H1 (cell line): Measurements from ENCODE around the gene LSM3. TPM values are rescaled to one million over a fixed set of nuclear protein-coding genes. Genes with fewer than 3 reads are reported as not detected.

ENCODE experiments used
- CTCF ChIA-PET: fragments of 300-600 bp; sonication (Branson Sonifier 250); formaldehyde crosslinking; loops from one replicate; lab custom pipeline; 2021; ENCODE audit not compliant: partially characterized antibody; lab: Charles Lee
- POLR2A ChIA-PET: fragments of 300-600 bp; sonication (Branson Sonifier 250); formaldehyde crosslinking; loops from one replicate; lab custom pipeline; 2021; ENCODE audit warnings: inconsistent platforms; ENCODE audit not compliant: partially characterized antibody; lab: Charles Lee
- DNase-seq, 2 experiments: peaks; one replicate each; pipeline versions ENCODE4 v3.0.0 to v3.0.0-alpha.2; 2010 to 2022; ENCODE audit warnings: low spot score in 2 of 2, low read depth in 1 of 2, mixed read lengths in 1 of 2
- FAIRE-seq: peaks from 2 replicates; lab custom pipeline; 2011; peaks lifted over from hg19 to GRCh38; lab: Jason Lieb, UNC
- H2AFZ ChIP-seq: 2 replicates; pipeline ENCODE4 v1.8.1; 2012; ENCODE audit warnings: low read length, inconsistent platforms
- H2AK5ac ChIP-seq: 2 replicates; pipeline ENCODE4 v1.6.1; 2013; ENCODE audit warnings: low read depth, low read length
- H2BK120ac ChIP-seq: replicated peaks from 2 replicates; pipeline ENCODE3; 2013; ENCODE audit warnings: low read depth, low read length, inconsistent platforms
- H2BK12ac ChIP-seq: 2 replicates; pipeline ENCODE4 v1.6.1; 2013; ENCODE audit warnings: low read depth, low read length
- H2BK15ac ChIP-seq: 2 replicates; pipeline ENCODE4 v1.6.1; 2013; ENCODE audit warnings: low read length
- H2BK20ac ChIP-seq: 2 replicates; pipeline ENCODE4 v1.6.1; 2013; ENCODE audit warnings: low read length
- H2BK5ac ChIP-seq: 2 replicates; pipeline ENCODE4 v1.6.1; 2013; ENCODE audit warnings: low read depth, low read length
- H3K14ac ChIP-seq: 2 replicates; pipeline ENCODE4 v1.6.1; 2013; ENCODE audit warnings: inconsistent platforms; ENCODE audit not compliant: insufficient read length
- H3K18ac ChIP-seq: 2 replicates; pipeline ENCODE4 v1.6.1; 2013; ENCODE audit warnings: low read length; ENCODE audit errors: extremely low read depth
- H3K23ac ChIP-seq: 2 replicates; pipeline ENCODE4 v1.6.1; 2013; ENCODE audit warnings: inconsistent platforms; ENCODE audit not compliant: insufficient read length
- H3K23me2 ChIP-seq: 2 replicates; pipeline ENCODE4 v1.6.1; 2013; ENCODE audit warnings: low read depth, low read length
- H3K27ac ChIP-seq: 2 replicates; pipeline ENCODE4 v1.6.1; 2011; ENCODE audit warnings: low read depth, low read length, inconsistent platforms
- H3K27me3 ChIP-seq, 4 experiments: replicated peaks in 1 of 4; 1 replicate in 1 of 4; 2 replicates in 3 of 4; pipeline versions ENCODE4 v1.6.1 to v1.8.1; 2011 to 2013; ENCODE audit warnings: low read length in 3 of 4, mild to moderate bottlenecking in 3 of 4, inconsistent platforms in 2 of 4, mixed read lengths in 2 of 4, moderate library complexity in 1 of 4; ENCODE audit not compliant: control insufficient read depth in 3 of 4, insufficient read depth in 3 of 4; ENCODE audit errors: extremely low read depth in 1 of 4
- H3K36me3 ChIP-seq, 4 experiments: 2 replicates each; pipeline versions ENCODE4 v1.6.1 to v1.8.1; 2011 to 2013; ENCODE audit warnings: mild to moderate bottlenecking in 4 of 4, low read length in 3 of 4, moderate library complexity in 2 of 4, control low read depth in 1 of 4, inconsistent platforms in 1 of 4; ENCODE audit not compliant: insufficient read depth in 4 of 4, control insufficient read depth in 2 of 4
- H3K4ac ChIP-seq: replicated peaks from 2 replicates; pipeline ENCODE3; 2013; ENCODE audit warnings: low read length, low read depth, mixed read lengths, inconsistent platforms; ENCODE audit not compliant: insufficient read length
- H3K4me1 ChIP-seq, 4 experiments: replicated peaks in 1 of 4; 1 replicate in 1 of 4; 2 replicates in 3 of 4; pipeline versions ENCODE4 v1.6.1 to v1.8.1; 2011 to 2013; ENCODE audit warnings: low read length in 3 of 4, inconsistent platforms in 2 of 4, mixed read lengths in 1 of 4; ENCODE audit not compliant: insufficient read depth in 4 of 4, control insufficient read depth in 3 of 4
- H3K4me2 ChIP-seq, 2 experiments: 2 replicates each; pipeline versions ENCODE4 v1.6.1 to v1.8.1; 2011 to 2013; ENCODE audit warnings: low read depth in 2 of 2, low read length in 2 of 2, control low read depth in 1 of 2, inconsistent platforms in 1 of 2, mild to moderate bottlenecking in 1 of 2; ENCODE audit not compliant: insufficient read depth in 1 of 2
- H3K4me3 ChIP-seq, 4 experiments: fragments of 200-600, 300-600 bp in 1 of 4; sonication (generic), shearing (Covaris generic), sonication (Bioruptor Twin) in 1 of 4; 2 replicates each; pipeline versions ENCODE4 v1.5.1 to v1.8.1; 2011 to 2016; ENCODE audit warnings: low read length in 4 of 4, low read depth in 3 of 4, control low read depth in 2 of 4, inconsistent platforms in 2 of 4, mild to moderate bottlenecking in 2 of 4, mixed read lengths in 1 of 4, moderate library complexity in 1 of 4; ENCODE audit not compliant: insufficient read depth in 2 of 4; ENCODE audit errors: extremely low read depth in 1 of 4
- H3K56ac ChIP-seq: replicated peaks from 2 replicates; pipeline ENCODE3; 2013; ENCODE audit warnings: low read depth, mild to moderate bottlenecking, mixed read lengths, low read length, inconsistent platforms; ENCODE audit not compliant: insufficient read length
- H3K79me1 ChIP-seq: 2 replicates; pipeline ENCODE4 v1.6.1; 2013; ENCODE audit warnings: low read depth, low read length, control low read depth
- H3K79me2 ChIP-seq, 2 experiments: 2 replicates each; pipeline versions ENCODE4 v1.6.1 to v1.8.1; 2012 to 2013; ENCODE audit warnings: low read length in 2 of 2, mild to moderate bottlenecking in 2 of 2, inconsistent platforms in 1 of 2; ENCODE audit not compliant: insufficient read depth in 2 of 2, control insufficient read depth in 1 of 2
- H3K9ac ChIP-seq, 4 experiments: replicated peaks in 1 of 4; 1 replicate in 1 of 4; 2 replicates in 3 of 4; pipeline versions ENCODE4 v1.6.1 to v1.8.1; 2011 to 2013; ENCODE audit warnings: low read depth in 3 of 4, low read length in 3 of 4, control low read depth in 2 of 4, mild to moderate bottlenecking in 2 of 4, moderate library complexity in 2 of 4, inconsistent platforms in 1 of 4; ENCODE audit errors: extremely low read depth in 1 of 4
- H3K9me3 ChIP-seq, 2 experiments: 2 replicates each; pipeline versions ENCODE4 v1.6.1 to v1.8.1; 2012 to 2013; ENCODE audit warnings: mild to moderate bottlenecking in 2 of 2, moderate library complexity in 2 of 2, control low read depth in 1 of 2, inconsistent platforms in 1 of 2, low read depth in 1 of 2, low read length in 1 of 2, mixed read lengths in 1 of 2; ENCODE audit not compliant: insufficient read depth in 2 of 2
- H4K20me1 ChIP-seq, 2 experiments: replicated peaks in 1 of 2; 2 replicates each; pipeline versions ENCODE3 to v1.8.1; 2011 to 2013; ENCODE audit warnings: inconsistent platforms in 2 of 2, low read length in 2 of 2, mild to moderate bottlenecking in 1 of 2; ENCODE audit not compliant: insufficient read depth in 2 of 2, control insufficient read depth in 1 of 2
- H4K5ac ChIP-seq: 2 replicates; pipeline ENCODE4 v1.6.1; 2013; ENCODE audit warnings: low read length, low read depth, mixed read lengths, inconsistent platforms; ENCODE audit not compliant: insufficient read length
- H4K8ac ChIP-seq: 2 replicates; pipeline ENCODE4 v1.8.0; 2013; ENCODE audit warnings: mild to moderate bottlenecking, moderate library complexity, low read length, inconsistent platforms; ENCODE audit not compliant: insufficient read depth; ENCODE audit errors: extremely low read depth
- H4K91ac ChIP-seq: replicated peaks from 2 replicates; pipeline ENCODE3; 2013; ENCODE audit warnings: low read length, mixed read lengths, inconsistent platforms; ENCODE audit not compliant: insufficient read length
- BRCA1 ChIP-seq: IDR thresholded peaks from 2 replicates; pipeline ENCODE4 v1.6.1; 2012; ENCODE audit warnings: low read depth, low read length, improper control_type of control experiment
- CTBP2 ChIP-seq: IDR thresholded peaks from 2 replicates; pipeline ENCODE4 v1.7.0; 2011; ENCODE audit warnings: borderline replicate concordance, mild to moderate bottlenecking, moderate library complexity, mixed read lengths, low read length; ENCODE audit not compliant: insufficient read depth, insufficient read length
- CTCF ChIP-seq, 3 experiments: IDR thresholded peaks; 1 replicate in 2 of 3; 2 replicates in 1 of 3; pipeline versions ENCODE4 v1.5.1 to v1.6.1; 2011; ENCODE audit warnings: low read length in 3 of 3, mild to moderate bottlenecking in 3 of 3, inconsistent platforms in 2 of 3, low read depth in 1 of 3, moderate library complexity in 1 of 3; ENCODE audit not compliant: insufficient read depth in 1 of 3; ENCODE audit errors: control extremely low read depth in 1 of 3
- GABPA ChIP-seq: IDR thresholded peaks from 2 replicates; pipeline ENCODE4 v1.6.1; 2011; ENCODE audit warnings: mild to moderate bottlenecking, low read length, moderate library complexity, borderline replicate concordance; ENCODE audit not compliant: insufficient read depth
- HDAC6 ChIP-seq: IDR thresholded peaks from one replicate; pipeline ENCODE4 v1.7.1; 2012; ENCODE audit warnings: low read depth, mild to moderate bottlenecking, inconsistent platforms, low read length, moderate library complexity
- SIRT6 ChIP-seq: IDR thresholded peaks from one replicate; pipeline ENCODE4 v1.7.1; 2012; ENCODE audit warnings: low read length, inconsistent platforms
- WGBS, 2 experiments: shearing (Covaris generic) in 1 of 2; methylation state at CpG; one replicate each; pipeline versions ENCODE4 v1.1.6 to v1.1.7; 2013 to 2015; ENCODE audit warnings: low lambda C conversion rate in 2 of 2, mixed read lengths in 2 of 2, inconsistent platforms in 1 of 2, low coverage in 1 of 2, missing lambda C conversion rate in 1 of 2; ENCODE audit not compliant: insufficient replicate concordance in 2 of 2, insufficient coverage in 1 of 2, insufficient read length in 1 of 2; ENCODE audit errors: extremely low coverage in 1 of 2, missing lambda C conversion rate in 1 of 2; 5-methylcytosine and 5-hydroxymethylcytosine counted together
- polyA plus RNA-seq, 7 experiments: library from polyadenylated mRNA; depleted of rRNA in 3 of 7; stranded (reverse) in 5 of 7; unstranded in 2 of 7; fragments of >200 nt in 5 of 7; fragments of 200-250 nt in 2 of 7; gene quantifications; 1 replicate in 5 of 7; 2 replicates in 1 of 7; 4 replicates in 1 of 7; pipeline versions ENCODE4 v1.2.1 to v1.2.3, GENCODE V29; 2011 to 2013; ENCODE audit warnings: missing spikeins in 2 of 7, mixed read lengths in 2 of 7
- total RNA-seq: library from RNA; stranded (reverse); fragmentation: NEBNext Ultra II Directional; extraction: Animal tissue kit (Norgen Biotek cat#: 25700); gene quantifications from 2 replicates; pipeline ENCODE4 v1.2.1, GENCODE V29; 2021

The LSM3 gene
- total and polyA plus RNA-seq, 2 of the 8 experiments (the other 6 are each of a cell fraction or from before 2014, with no cell fraction given): 7.1 to 25.4 TPM

GRCh38 chr3:14130707-14131106 lies 47.9 kb upstream of the LSM3 start:
- peaks cover 1% of the 10 kb centered on the region; the same call in 1 of the 2 replicates for H3K23me2 ChIP-seq
- CTCF ChIA-PET: interaction anchor here (0.7 to 1.5 kb wide), 3 partner anchors 15 to 746 kb away, joined by 3 to 5 read pairs (median 4); no protein-coding TSS in a partner anchor
- TF ChIP-seq BRCA1: no peak
- no peak for TF ChIP-seq GABPA
- TF ChIP-seq CTCF (IDR thresholded peaks at IDR 0.05; ENCODE audit: control extremely low read depth in 1 of 3, insufficient read depth in 1 of 3, low read depth in 1 of 3, low read length in 3 of 3): no peak
- TF ChIP-seq CTBP2: no peak
- TF ChIP-seq SIRT6: no peak
- no peak for TF ChIP-seq HDAC6

More at GRCh38 chr3:14130707-14131106, 47.9 kb upstream of the LSM3 start:
- no peak overlapping the region for H2BK120ac ChIP-seq
- H2BK5ac ChIP-seq: no peak overlapping the region
- no peak overlapping the region for H3K4me3 ChIP-seq
- no peak overlapping the region for H2BK12ac ChIP-seq
- DNase-seq (no peak), FAIRE-seq (no peak)
- H4K8ac ChIP-seq: no peak overlapping the region; the same call in 1 of the 2 replicates
- peaks cover 7 to 22% of the 10 kb centered on the region in 2 experiments for H3K79me2 ChIP-seq
- H2BK15ac ChIP-seq: no peak overlapping the region
- no peak overlapping the region for H2AK5ac ChIP-seq
- H3K4ac ChIP-seq: no peak overlapping the region
- H3K18ac ChIP-seq: no peak overlapping the region
- H3K79me1 ChIP-seq: peaks cover 5% of the 10 kb centered on the region
- no peak overlapping the region for H3K27ac ChIP-seq
- no peak overlapping the region for H2BK20ac ChIP-seq
- no peak overlapping the region for H3K23ac ChIP-seq
- H3K36me3 ChIP-seq: peaks cover 12 to 38% (median 25%) of the 10 kb centered on the region in 4 experiments
- H3K4me1 ChIP-seq: peaks cover 0 to 7% (median 6%) of the 10 kb centered on the region in 4 experiments; a peak in 5 of 7 replicates
- POLR2A ChIA-PET: interaction anchor here (0.8 to 2.3 kb wide), 3 partner anchors 12 to 232 kb away, joined by 3 to 7 read pairs (median 3); no protein-coding TSS in a partner anchor
- H4K20me1 ChIP-seq: peaks cover 2 to 18% of the 10 kb centered on the region in 2 experiments
- no peak overlapping the region for H3K4me2 ChIP-seq
- H4K5ac ChIP-seq: no peak overlapping the region
- no peaks in the 10 kb centered on the region for H3K9me3 ChIP-seq
- H4K91ac ChIP-seq: no peak overlapping the region
- no peak overlapping the region for H3K9ac ChIP-seq
- no peak overlapping the region for H3K14ac ChIP-seq
- no peaks in the 10 kb centered on the region for H3K27me3 ChIP-seq
- 83% methylated on average over 11 of the region's 12 CpGs; no CpG with 5 or more reads in 1 of the 2 experiments for WGBS, 2 experiments
- no peak overlapping the region for H3K56ac ChIP-seq
- no peak overlapping the region for H2AFZ ChIP-seq
